Panc1 (cell line): Measurements from ENCODE around the gene TRIM41. TPM values are rescaled to one million over a fixed set of nuclear protein-coding genes. Genes with fewer than 3 reads are reported as not detected.

Experiments used
- ATAC-seq: fragments of 200-7000 bp; cut with Tn5 transposase; 2 replicates; pipeline ENCODE4 v1.9.1; 2020; ENCODE audit warnings: mild to moderate bottlenecking, moderate library complexity
- BruUV-seq: library from RNA; stranded (reverse); fragments of 400-500 nt; replicated peaks from 2 replicates; lab custom pipeline; 2021; lab: Mats Ljungman, UMichigan
- CTCF ChIA-PET: fragments of 300-600 bp; sonication (Branson Sonifier 250); formaldehyde crosslinking; loops from one replicate; lab custom pipeline; 2022; ENCODE audit warnings: antibody characterized with exemption; lab: Charles Lee
- POLR2A ChIA-PET: fragments of 300-600 bp; sonication (Branson Sonifier 250); formaldehyde crosslinking; loops from one replicate; lab custom pipeline; 2022; ENCODE audit warnings: antibody characterized with exemption; lab: Charles Lee
- DNase-seq: peaks from one replicate; pipeline ENCODE4 v3.0.0-alpha.2; 2010; ENCODE audit warnings: low read depth, low spot score
- H3K27ac ChIP-seq: 2 replicates; pipeline ENCODE4 v1.5.1; 2011; ENCODE audit warnings: mild to moderate bottlenecking, low read length, inconsistent platforms
- H3K27me3 ChIP-seq: fragments of 200-500 bp; sonication (Bioruptor generic); 2 replicates; pipeline ENCODE4 v1.6.0; 2014; ENCODE audit warnings: low read length, inconsistent platforms; ENCODE audit not compliant: control insufficient read depth, insufficient read depth
- H3K36me3 ChIP-seq: fragments of 200-500 bp; sonication (Bioruptor generic); 2 replicates; pipeline ENCODE4 v1.5.1; 2014; ENCODE audit warnings: inconsistent platforms, mild to moderate bottlenecking, low read length, moderate library complexity; ENCODE audit not compliant: control insufficient read depth, insufficient read depth
- H3K4me1 ChIP-seq: 2 replicates; pipeline ENCODE4 v1.5.1; 2011; ENCODE audit warnings: inconsistent platforms, mild to moderate bottlenecking, low read length, moderate library complexity; ENCODE audit not compliant: control insufficient read depth, insufficient read depth
- H3K4me3 ChIP-seq, 2 experiments: 2 replicates each; pipeline ENCODE4 v1.5.1; 2011 to 2012; ENCODE audit warnings: low read depth in 2 of 2, low read length in 2 of 2, mild to moderate bottlenecking in 2 of 2, inconsistent platforms in 1 of 2, moderate library complexity in 1 of 2
- H3K9me3 ChIP-seq: fragments of 200-500 bp; sonication (Bioruptor generic); 2 replicates; pipeline ENCODE4 v1.5.1; 2014; ENCODE audit warnings: low read depth, mild to moderate bottlenecking, inconsistent platforms, low read length, moderate library complexity; ENCODE audit not compliant: control insufficient read depth, insufficient read depth
- POLR2AphosphoS5 ChIP-seq: IDR thresholded peaks from 2 replicates; pipeline ENCODE4 v1.6.1; 2012; ENCODE audit warnings: mild to moderate bottlenecking, low read depth, low read length, moderate library complexity
- SIN3A ChIP-seq: IDR thresholded peaks from 2 replicates; pipeline ENCODE4 v1.6.1; 2012; ENCODE audit warnings: low read depth, mild to moderate bottlenecking, low read length, moderate library complexity, borderline replicate concordance; ENCODE audit not compliant: insufficient read depth
- TCF7L2 ChIP-seq: IDR thresholded peaks from 2 replicates; pipeline ENCODE4 v1.6.1; 2011; ENCODE audit warnings: mild to moderate bottlenecking, low read depth, low read length, inconsistent platforms
- in situ Hi-C: cut with HindIII; loops from 2 replicates; pipeline ENCODE4 v1.10.0; 2016; ENCODE audit warnings: low sequenced_read_pairs, low pct_unique_long_range_greater_than_20kb
- intact Hi-C: fragments of 100-400 bp; cut with micrococcal nuclease; formaldehyde crosslinking; loops from one replicate; pipeline ENCODE4 v1.10.0; 2022; ENCODE audit not compliant: unreplicated experiment
- total RNA-seq: library from RNA; stranded (reverse); gene quantifications from one replicate; pipeline ENCODE4 v1.2.1, GENCODE V29; 2021; ENCODE audit not compliant: unreplicated experiment
- TF ChIP-seq, protein P1 (sequence below): fragments of 450-650 bp; IDR thresholded peaks from 2 replicates; pipeline ENCODE4 v1.5.1; 2017; ENCODE audit warnings: mild to moderate bottlenecking
- TF ChIP-seq, protein P2 (sequence below), 2 experiments: IDR thresholded peaks; 2 replicates each; pipeline ENCODE4 v1.6.1; 2011 to 2012; ENCODE audit warnings: low read depth in 2 of 2, control low read depth in 1 of 2, low read length in 1 of 2, mild to moderate bottlenecking in 1 of 2, moderate library complexity in 1 of 2; ENCODE audit not compliant: insufficient read depth in 1 of 2

TRIM41 gene
- total RNA-seq, 1 experiment from 2014 or later: 58.3 TPM

DNA sequence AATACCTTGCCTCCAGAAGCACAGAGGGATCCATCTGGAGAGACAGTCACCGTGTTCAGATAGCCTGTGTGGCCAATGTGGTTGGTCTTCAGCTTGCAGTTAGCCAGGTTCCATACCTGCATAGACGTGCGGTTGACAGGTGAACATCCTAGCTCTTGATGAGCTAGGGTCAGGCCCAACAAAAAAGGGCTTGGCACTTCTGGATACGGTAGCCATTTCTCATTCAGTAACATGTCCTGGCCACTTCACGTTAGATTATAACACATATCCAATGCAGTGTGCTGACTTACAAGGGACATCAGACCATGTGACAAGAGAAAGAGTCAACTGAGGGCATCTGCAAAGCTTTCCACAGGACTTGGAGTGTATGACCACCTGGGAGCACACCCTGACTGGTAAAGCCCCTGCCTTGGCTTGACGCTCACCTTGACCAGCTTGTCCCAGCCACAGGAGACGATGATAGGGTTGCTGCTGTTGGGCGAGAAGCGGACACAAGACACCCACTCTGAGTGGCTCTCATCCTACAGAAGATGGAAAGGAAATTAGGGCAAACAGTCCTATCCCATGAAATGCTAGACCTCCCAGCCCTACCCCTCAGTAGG lies 16.1 kb downstream of the TRIM41 start:
- POLR2A ChIA-PET: no interaction called here

DNA sequence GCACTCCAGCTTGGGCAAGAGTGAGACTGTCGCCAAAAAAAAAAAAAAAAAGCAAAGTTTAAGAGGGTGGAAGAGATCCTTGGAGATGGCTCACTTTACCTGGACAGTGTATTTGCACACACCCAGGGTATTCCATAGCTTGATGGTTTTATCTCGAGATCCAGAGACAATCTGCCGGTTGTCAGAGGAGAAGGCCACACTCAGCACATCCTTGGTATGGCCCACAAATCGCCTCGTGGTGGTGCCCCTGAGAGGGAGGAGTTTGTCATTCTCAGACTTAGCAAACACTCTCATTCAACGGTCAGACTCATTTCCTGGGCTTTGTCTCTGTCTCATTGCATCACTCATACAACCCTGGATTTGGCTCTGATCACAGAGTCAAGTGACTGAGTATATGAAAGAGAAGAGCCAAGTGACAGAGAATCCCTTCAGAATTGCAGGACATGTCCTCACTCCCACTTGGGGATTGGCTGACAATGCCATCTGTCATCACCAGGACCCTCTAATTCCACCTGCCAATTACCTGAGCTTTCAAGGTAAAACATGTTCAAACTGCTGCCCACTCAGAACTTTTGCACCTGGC lies 18.4 kb downstream of the TRIM41 start:
- TF ChIP-seq TCF7L2 (no peak), POLR2AphosphoS5 (peak; percentile 56)
- intact Hi-C loops (no loop called here), in situ Hi-C loops (no loop called here)
- ChIA-PET CTCF (no interaction called here), POLR2A (no interaction called here)
- DNase-seq (peak; percentile 95), ATAC-seq (no peak)
- Histone ChIP-seq H3K4me3 (peak overlapping the region; percentile 78 to 97), H3K27me3 (no peaks in the 10 kb centered on the region), H3K4me1 (peaks cover 32% of the 10 kb centered on the region), H3K36me3 (peaks cover 42% of the 10 kb centered on the region), H3K27ac (peak overlapping the region; percentile 99), H3K9me3 (no peaks in the 10 kb centered on the region)
- no TSS peak for BruUV-seq

More for the DNA sequence above, 16.1 kb downstream of the TRIM41 start:
- CTCF ChIA-PET: no interaction called here
- intact Hi-C loops (no loop called here), in situ Hi-C loops (no loop called here)
- peaks cover 46% of the 10 kb centered on the region for H3K36me3 ChIP-seq
- peaks cover 20% of the 10 kb centered on the region for H3K4me1 ChIP-seq
- H3K27ac ChIP-seq: peak overlapping the region; percentile 26; the same call in 1 of the 2 replicates
- H3K9me3 ChIP-seq: no peaks in the 10 kb centered on the region
- TF ChIP-seq, protein P1, sequence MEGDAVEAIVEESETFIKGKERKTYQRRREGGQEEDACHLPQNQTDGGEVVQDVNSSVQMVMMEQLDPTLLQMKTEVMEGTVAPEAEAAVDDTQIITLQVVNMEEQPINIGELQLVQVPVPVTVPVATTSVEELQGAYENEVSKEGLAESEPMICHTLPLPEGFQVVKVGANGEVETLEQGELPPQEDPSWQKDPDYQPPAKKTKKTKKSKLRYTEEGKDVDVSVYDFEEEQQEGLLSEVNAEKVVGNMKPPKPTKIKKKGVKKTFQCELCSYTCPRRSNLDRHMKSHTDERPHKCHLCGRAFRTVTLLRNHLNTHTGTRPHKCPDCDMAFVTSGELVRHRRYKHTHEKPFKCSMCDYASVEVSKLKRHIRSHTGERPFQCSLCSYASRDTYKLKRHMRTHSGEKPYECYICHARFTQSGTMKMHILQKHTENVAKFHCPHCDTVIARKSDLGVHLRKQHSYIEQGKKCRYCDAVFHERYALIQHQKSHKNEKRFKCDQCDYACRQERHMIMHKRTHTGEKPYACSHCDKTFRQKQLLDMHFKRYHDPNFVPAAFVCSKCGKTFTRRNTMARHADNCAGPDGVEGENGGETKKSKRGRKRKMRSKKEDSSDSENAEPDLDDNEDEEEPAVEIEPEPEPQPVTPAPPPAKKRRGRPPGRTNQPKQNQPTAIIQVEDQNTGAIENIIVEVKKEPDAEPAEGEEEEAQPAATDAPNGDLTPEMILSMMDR: no peak
- TF ChIP-seq TCF7L2 (no peak), SIN3A (no peak), POLR2AphosphoS5 (no peak)
- TF ChIP-seq, protein P2, sequence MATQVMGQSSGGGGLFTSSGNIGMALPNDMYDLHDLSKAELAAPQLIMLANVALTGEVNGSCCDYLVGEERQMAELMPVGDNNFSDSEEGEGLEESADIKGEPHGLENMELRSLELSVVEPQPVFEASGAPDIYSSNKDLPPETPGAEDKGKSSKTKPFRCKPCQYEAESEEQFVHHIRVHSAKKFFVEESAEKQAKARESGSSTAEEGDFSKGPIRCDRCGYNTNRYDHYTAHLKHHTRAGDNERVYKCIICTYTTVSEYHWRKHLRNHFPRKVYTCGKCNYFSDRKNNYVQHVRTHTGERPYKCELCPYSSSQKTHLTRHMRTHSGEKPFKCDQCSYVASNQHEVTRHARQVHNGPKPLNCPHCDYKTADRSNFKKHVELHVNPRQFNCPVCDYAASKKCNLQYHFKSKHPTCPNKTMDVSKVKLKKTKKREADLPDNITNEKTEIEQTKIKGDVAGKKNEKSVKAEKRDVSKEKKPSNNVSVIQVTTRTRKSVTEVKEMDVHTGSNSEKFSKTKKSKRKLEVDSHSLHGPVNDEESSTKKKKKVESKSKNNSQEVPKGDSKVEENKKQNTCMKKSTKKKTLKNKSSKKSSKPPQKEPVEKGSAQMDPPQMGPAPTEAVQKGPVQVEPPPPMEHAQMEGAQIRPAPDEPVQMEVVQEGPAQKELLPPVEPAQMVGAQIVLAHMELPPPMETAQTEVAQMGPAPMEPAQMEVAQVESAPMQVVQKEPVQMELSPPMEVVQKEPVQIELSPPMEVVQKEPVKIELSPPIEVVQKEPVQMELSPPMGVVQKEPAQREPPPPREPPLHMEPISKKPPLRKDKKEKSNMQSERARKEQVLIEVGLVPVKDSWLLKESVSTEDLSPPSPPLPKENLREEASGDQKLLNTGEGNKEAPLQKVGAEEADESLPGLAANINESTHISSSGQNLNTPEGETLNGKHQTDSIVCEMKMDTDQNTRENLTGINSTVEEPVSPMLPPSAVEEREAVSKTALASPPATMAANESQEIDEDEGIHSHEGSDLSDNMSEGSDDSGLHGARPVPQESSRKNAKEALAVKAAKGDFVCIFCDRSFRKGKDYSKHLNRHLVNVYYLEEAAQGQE (IDR thresholded peaks at IDR 0.05; ENCODE audit: insufficient read depth in 1 of 2, low read depth in 2 of 2, low read length in 1 of 2): no peak
- DNase-seq (no peak), ATAC-seq (no peak)
- H3K4me3 ChIP-seq: no peak overlapping the region
- BruUV-seq: no TSS peak
- H3K27me3 ChIP-seq: no peaks in the 10 kb centered on the region

DNA sequence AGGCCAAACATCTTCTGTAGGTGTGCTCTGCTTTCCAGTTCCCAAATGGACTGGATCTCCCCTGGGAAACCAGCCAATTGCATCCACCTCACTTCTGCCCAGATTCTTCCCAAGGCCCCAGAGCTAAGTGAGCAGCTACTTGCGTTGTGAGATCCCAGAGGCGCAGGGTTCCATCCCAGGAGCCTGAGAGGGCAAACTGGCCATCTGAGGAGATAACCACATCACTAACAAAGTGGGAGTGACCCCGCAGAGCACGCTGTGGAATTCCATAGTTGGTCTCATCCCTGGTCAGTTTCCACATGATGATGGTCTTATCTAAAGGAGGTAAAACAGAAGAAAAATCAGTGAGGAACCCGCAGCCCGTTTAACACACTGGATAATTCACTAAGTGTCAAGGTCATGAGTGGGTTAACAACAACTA lies 19.0 kb downstream of the TRIM41 start:
- in situ Hi-C loops: no loop called here
- Histone ChIP-seq H3K27ac (peak overlapping the region; percentile 99), H3K27me3 (no peaks in the 10 kb centered on the region), H3K36me3 (peaks cover 41% of the 10 kb centered on the region), H3K4me3 (peak overlapping the region; percentile 78 to 97), H3K9me3 (no peaks in the 10 kb centered on the region), H3K4me1 (peaks cover 32% of the 10 kb centered on the region)
- no TSS peak for BruUV-seq
- ATAC-seq (no peak), DNase-seq (no peak)
- ChIA-PET CTCF (no interaction called here), POLR2A (no interaction called here)
- TF ChIP-seq SIN3A (no peak), POLR2AphosphoS5 (0 out of 2 replicates have a peak, but pooled peaks have one; percentile 43)
- intact Hi-C loops: no loop called here
